K562 (cell line): Measurements from ENCODE around the gene ZDHHC1. TPM values are rescaled to one million over a fixed set of nuclear protein-coding genes. Genes with fewer than 3 reads are reported as not detected.

ENCODE experiments used
- GATAD2A ChIP-seq: fragments of 450-650 bp; IDR thresholded peaks from 2 replicates; pipeline ENCODE4 v1.6.1; 2017
- HDAC2 ChIP-seq: fragments of 450-650 bp; IDR thresholded peaks from 2 replicates; pipeline ENCODE4 v1.6.1; 2016; ENCODE audit warnings: mild to moderate bottlenecking
- HNRNPL ChIP-seq: fragments of 200-400 bp; formaldehyde crosslinking; IDR thresholded peaks from 2 replicates; pipeline ENCODE4 v1.6.1; 2017; ENCODE audit warnings: low read depth, mild to moderate bottlenecking, low read length
- JUNB ChIP-seq: fragments of 450-650 bp; formaldehyde crosslinking; conservative IDR thresholded peaks from 2 replicates; pipeline ENCODE4 v1.4.0; 2020; ENCODE audit warnings: mild to moderate bottlenecking
- MAFK ChIP-seq: IDR thresholded peaks from 2 replicates; pipeline ENCODE4 v1.6.1; 2011; ENCODE audit warnings: low read length, improper control_type of control experiment
- NR1H2 ChIP-seq: sonication (generic); formaldehyde crosslinking; IDR thresholded peaks from 2 replicates; pipeline ENCODE4 v1.4.0; 2020; ENCODE audit warnings: mild to moderate bottlenecking, missing genetic modification reagents
- NR2C2 ChIP-seq, 2 experiments: fragments of 200-800 bp in 1 of 2; sonication (Bioruptor generic) in 1 of 2; sonication (generic) in 1 of 2; formaldehyde crosslinking in 1 of 2; IDR thresholded peaks; 2 replicates each; pipeline versions ENCODE4 v1.6.1 to v1.8.0; 2016 to 2022; ENCODE audit warnings: mild to moderate bottlenecking in 1 of 2, missing compliant biosample characterization in 1 of 2, missing genetic modification characterization in 1 of 2, missing genetic modification reagents in 1 of 2
- RFX1 ChIP-seq: fragments of 450-650 bp; IDR thresholded peaks from 2 replicates; pipeline ENCODE4 v1.6.1; 2016; ENCODE audit warnings: mild to moderate bottlenecking, moderate library complexity
- ZNF589 ChIP-seq: fragments of 200-800 bp; sonication (Bioruptor generic); IDR thresholded peaks from 2 replicates; pipeline ENCODE4 v1.6.1; 2016; ENCODE audit warnings: low read depth, missing genetic modification characterization, missing compliant biosample characterization
- polyA plus RNA-seq, 8 experiments: library from polyadenylated mRNA; depleted of rRNA in 4 of 8; stranded (reverse) in 5 of 8; unstranded in 3 of 8; fragments of >200 nt; fragmentation: Nextera tagmentation in 2 of 8; fragmentation: Illumina TruSeq in 1 of 8; extraction: Ambion mirVana in 2 of 8; extraction: Trizol in 1 of 8; gene quantifications; 2 replicates each; pipeline versions ENCODE4 v1.2.1 to v1.2.3, GENCODE V29; 2011 to 2014; ENCODE audit warnings: inconsistent platforms in 1 of 8, missing spikeins in 1 of 8
- total RNA-seq, 7 experiments: library from RNA; depleted of rRNA in 6 of 7; stranded (reverse); fragments of >200 nt in 6 of 7; fragmentation: Illumina TruSeq in 2 of 7; extraction: Trizol in 2 of 7; gene quantifications; 2 replicates each; pipeline versions ENCODE4 v1.2.1 to v1.2.3, GENCODE V29; 2011 to 2021; ENCODE audit warnings: low replicate concordance in 1 of 7
- TF ChIP-seq, protein P1 (sequence below): fragments of 450-650 bp; formaldehyde crosslinking; IDR thresholded peaks from 2 replicates; pipeline ENCODE4 v1.4.0; 2020; ENCODE audit warnings: mild to moderate bottlenecking, moderate library complexity
- TF ChIP-seq, protein P2 (sequence below): sonication (generic); formaldehyde crosslinking; IDR thresholded peaks from 2 replicates; pipeline ENCODE4 v1.8.0; 2022; ENCODE audit warnings: mild to moderate bottlenecking, missing genetic modification reagents
- TF ChIP-seq, protein P3 (sequence below): fragments of 250-450 bp; sonication (Bioruptor Pico); IDR thresholded peaks from 2 replicates; pipeline ENCODE4 v1.8.0; 2022; ENCODE audit warnings: moderate library complexity, mild to moderate bottlenecking, inconsistent platforms
- TF ChIP-seq, protein P4 (sequence below), 2 experiments: fragments of 200-800 bp in 1 of 2; sonication (Bioruptor generic) in 1 of 2; sonication (generic) in 1 of 2; formaldehyde crosslinking in 1 of 2; IDR thresholded peaks in 1 of 2; conservative IDR thresholded peaks in 1 of 2; 2 replicates each; pipeline versions ENCODE4 v1.5.0 to v1.6.1; 2016 to 2020; ENCODE audit warnings: missing compliant biosample characterization in 1 of 2, missing genetic modification characterization in 1 of 2, missing genetic modification reagents in 1 of 2
- TF ChIP-seq, protein P5 (sequence below): sonication (generic); formaldehyde crosslinking; IDR thresholded peaks from 2 replicates; pipeline ENCODE4 v1.8.0; 2023; ENCODE audit warnings: mild to moderate bottlenecking, missing genetic modification reagents
- TF ChIP-seq, protein P6 (sequence below): fragments of 450-650 bp; formaldehyde crosslinking; IDR thresholded peaks from 2 replicates; pipeline ENCODE4 v1.4.0; 2020; ENCODE audit warnings: mild to moderate bottlenecking
- TF ChIP-seq, protein P7 (sequence below): fragments of 450-650 bp; IDR thresholded peaks from 2 replicates; pipeline ENCODE4 v1.6.1; 2018; ENCODE audit warnings: mild to moderate bottlenecking, low read depth; ENCODE audit not compliant: partially characterized antibody

ZDHHC1 gene
- total and polyA plus RNA-seq, 9 of the 15 experiments (the other 6 are each of a cell fraction or from before 2014, with no cell fraction given), result 0.06 to 0.77 (median 0.25) TPM; not detected in 4

DNA sequence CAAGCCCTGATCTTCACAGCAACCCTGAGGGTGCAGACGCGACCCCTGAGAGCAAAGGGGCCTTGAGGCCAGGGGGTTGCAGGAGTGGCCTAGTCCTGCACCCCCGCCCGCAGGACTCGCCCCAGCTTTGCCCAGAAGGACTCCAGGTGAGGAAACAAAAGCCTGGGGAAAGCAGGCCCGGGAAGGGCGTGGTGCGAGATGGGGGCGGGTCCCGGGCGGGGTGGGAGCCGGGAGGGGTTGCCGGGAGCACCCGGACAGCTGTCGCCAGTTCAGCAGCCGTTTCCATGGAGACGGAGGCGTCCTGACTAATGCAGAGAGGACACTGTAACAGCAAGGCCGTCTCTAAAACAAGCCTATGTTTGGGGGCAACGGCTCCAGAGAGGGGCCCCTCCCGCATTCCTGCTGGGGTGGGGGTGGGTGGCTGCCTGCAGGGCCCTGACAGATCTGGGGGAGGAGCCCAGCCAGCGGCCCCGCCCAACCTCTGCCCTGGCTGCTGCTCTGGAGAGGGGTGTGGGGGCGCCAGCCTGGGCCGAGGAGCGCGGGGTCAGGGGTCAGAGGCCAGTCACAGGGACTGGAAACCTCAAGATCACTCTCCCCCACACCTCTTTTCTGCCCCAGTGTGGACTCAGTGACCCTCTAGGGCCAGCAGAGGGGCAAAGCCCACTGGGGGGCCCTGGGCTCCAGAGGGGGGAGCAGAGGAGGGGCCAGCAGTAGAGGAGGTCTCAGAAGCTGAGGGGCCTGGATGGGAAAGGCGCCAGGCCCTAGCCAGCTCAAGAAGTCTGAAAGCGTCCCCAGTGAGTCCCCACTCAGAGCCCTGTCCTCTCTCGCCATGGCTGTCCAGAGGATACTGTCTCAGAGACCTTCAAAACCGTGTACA lies 19.9 kb downstream of the ZDHHC1 start (continued):
- TF ChIP-seq, protein P1, sequence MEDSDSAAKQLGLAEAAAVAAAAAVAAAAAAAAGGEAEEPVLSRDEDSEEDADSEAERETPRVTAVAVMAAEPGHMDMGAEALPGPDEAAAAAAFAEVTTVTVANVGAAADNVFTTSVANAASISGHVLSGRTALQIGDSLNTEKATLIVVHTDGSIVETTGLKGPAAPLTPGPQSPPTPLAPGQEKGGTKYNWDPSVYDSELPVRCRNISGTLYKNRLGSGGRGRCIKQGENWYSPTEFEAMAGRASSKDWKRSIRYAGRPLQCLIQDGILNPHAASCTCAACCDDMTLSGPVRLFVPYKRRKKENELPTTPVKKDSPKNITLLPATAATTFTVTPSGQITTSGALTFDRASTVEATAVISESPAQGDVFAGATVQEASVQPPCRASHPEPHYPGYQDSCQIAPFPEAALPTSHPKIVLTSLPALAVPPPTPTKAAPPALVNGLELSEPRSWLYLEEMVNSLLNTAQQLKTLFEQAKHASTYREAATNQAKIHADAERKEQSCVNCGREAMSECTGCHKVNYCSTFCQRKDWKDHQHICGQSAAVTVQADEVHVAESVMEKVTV (CRISPR knock-in tag), result no peak
- TF ChIP-seq HDAC2 (no peak), RFX1 (peak; percentile 97), JUNB (no peak), ZNF589 (CRISPR knock-in tag) (no peak), NR1H2 (CRISPR knock-in tag) (no peak), GATAD2A (no peak), MAFK (no peak), NR2C2 (CRISPR knock-in tag; IDR thresholded peaks at IDR 0.05) (peak; percentile 77; the same call in 1 of the 2 replicates), NR2C2 (tag; IDR thresholded peaks at IDR 0.05) (peak; percentile 89), HNRNPL (no peak)
- TF ChIP-seq, protein P2, sequence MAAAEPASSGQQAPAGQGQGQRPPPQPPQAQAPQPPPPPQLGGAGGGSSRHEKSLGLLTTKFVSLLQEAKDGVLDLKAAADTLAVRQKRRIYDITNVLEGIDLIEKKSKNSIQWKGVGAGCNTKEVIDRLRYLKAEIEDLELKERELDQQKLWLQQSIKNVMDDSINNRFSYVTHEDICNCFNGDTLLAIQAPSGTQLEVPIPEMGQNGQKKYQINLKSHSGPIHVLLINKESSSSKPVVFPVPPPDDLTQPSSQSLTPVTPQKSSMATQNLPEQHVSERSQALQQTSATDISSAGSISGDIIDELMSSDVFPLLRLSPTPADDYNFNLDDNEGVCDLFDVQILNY (CRISPR knock-in tag), result no peak
- TF ChIP-seq, protein P3, sequence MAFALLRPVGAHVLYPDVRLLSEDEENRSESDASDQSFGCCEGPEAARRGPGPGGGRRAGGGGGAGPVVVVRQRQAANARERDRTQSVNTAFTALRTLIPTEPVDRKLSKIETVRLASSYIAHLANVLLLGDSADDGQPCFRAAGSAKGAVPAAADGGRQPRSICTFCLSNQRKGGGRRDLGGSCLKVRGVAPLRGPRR (CRISPR knock-in tag), result no peak
- TF ChIP-seq, protein P4, sequence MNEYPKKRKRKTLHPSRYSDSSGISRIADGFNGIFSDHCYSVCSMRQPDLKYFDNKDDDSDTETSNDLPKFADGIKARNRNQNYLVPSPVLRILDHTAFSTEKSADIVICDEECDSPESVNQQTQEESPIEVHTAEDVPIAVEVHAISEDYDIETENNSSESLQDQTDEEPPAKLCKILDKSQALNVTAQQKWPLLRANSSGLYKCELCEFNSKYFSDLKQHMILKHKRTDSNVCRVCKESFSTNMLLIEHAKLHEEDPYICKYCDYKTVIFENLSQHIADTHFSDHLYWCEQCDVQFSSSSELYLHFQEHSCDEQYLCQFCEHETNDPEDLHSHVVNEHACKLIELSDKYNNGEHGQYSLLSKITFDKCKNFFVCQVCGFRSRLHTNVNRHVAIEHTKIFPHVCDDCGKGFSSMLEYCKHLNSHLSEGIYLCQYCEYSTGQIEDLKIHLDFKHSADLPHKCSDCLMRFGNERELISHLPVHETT (CRISPR knock-in tag; conservative IDR thresholded peaks at IDR 0.05 in 1 of 2, IDR thresholded peaks at IDR 0.05 in 1 of 2), result no peak
- TF ChIP-seq, protein P5, sequence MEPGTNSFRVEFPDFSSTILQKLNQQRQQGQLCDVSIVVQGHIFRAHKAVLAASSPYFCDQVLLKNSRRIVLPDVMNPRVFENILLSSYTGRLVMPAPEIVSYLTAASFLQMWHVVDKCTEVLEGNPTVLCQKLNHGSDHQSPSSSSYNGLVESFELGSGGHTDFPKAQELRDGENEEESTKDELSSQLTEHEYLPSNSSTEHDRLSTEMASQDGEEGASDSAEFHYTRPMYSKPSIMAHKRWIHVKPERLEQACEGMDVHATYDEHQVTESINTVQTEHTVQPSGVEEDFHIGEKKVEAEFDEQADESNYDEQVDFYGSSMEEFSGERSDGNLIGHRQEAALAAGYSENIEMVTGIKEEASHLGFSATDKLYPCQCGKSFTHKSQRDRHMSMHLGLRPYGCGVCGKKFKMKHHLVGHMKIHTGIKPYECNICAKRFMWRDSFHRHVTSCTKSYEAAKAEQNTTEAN (CRISPR knock-in tag), result no peak
- TF ChIP-seq, protein P6, sequence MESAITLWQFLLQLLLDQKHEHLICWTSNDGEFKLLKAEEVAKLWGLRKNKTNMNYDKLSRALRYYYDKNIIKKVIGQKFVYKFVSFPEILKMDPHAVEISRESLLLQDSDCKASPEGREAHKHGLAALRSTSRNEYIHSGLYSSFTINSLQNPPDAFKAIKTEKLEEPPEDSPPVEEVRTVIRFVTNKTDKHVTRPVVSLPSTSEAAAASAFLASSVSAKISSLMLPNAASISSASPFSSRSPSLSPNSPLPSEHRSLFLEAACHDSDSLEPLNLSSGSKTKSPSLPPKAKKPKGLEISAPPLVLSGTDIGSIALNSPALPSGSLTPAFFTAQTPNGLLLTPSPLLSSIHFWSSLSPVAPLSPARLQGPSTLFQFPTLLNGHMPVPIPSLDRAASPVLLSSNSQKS, result no peak
- TF ChIP-seq, protein P7, sequence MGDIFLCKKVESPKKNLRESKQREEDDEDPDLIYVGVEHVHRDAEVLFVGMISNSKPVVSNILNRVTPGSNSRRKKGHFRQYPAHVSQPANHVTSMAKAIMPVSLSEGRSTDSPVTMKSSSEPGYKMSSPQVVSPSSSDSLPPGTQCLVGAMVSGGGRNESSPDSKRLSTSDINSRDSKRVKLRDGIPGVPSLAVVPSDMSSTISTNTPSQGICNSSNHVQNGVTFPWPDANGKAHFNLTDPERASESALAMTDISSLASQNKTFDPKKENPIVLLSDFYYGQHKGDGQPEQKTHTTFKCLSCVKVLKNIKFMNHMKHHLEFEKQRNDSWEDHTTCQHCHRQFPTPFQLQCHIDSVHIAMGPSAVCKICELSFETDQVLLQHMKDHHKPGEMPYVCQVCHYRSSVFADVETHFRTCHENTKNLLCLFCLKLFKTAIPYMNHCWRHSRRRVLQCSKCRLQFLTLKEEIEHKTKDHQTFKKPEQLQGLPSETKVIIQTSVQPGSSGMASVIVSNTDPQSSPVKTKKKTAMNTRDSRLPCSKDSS, result no peak
